GM19240 (cell line): Measurements from ENCODE around the gene ETFA.
"Not testable (repeated sequence)": the region's sequence is repeated elsewhere in the genome, so short reads cannot be mapped to it uniquely, and the experiment has no call there.

Experiments used
- DNase-seq: peaks from one replicate; pipeline ENCODE4 v3.0.0; 2011; ENCODE audit warnings: low spot score; ENCODE audit not compliant: insufficient read length

Gene ETFA

GRCh38 chr15:76282465-76282864 is 28.8 kb downstream of the ETFA start:
- DNase-seq: no peak

GRCh38 chr15:76278651-76279050 is 32.6 kb downstream of the ETFA start:
- no peak for DNase-seq

GRCh38 chr15:76274821-76275220 is 36.4 kb downstream of the ETFA start:
- no peak for DNase-seq

- no peak for DNase-seq
These were observed 37.0 kb downstream of the ETFA start for GRCh38 chr15:76274226-76274625.

GRCh38 chr15:76270876-76271275 is 40.4 kb downstream of the ETFA start:
- DNase-seq: no peak

GRCh38 chr15:76267077-76267476 is 44.2 kb downstream of the ETFA start:
- no peak for DNase-seq

GRCh38 chr15:76265769-76266168 is 45.5 kb downstream of the ETFA start:
- not testable (repeated sequence) for DNase-seq

GRCh38 chr15:76260246-76260938 is 50.9 kb downstream of the ETFA start:
- DNase-seq: no peak

- DNase-seq: no peak
These were observed 51.9 kb downstream of the ETFA start for GRCh38 chr15:76259392-76259791.

- no peak for DNase-seq
These were observed 52.8 kb downstream of the ETFA start for GRCh38 chr15:76258460-76258859.

- no peak for DNase-seq
These were observed 57.4 kb downstream of the ETFA start for GRCh38 chr15:76253691-76254473.

- DNase-seq: no peak
These were observed 59.0 kb downstream of the ETFA start for GRCh38 chr15:76252249-76252648.

- no peak for DNase-seq
These were observed 59.6 kb downstream of the ETFA start for GRCh38 chr15:76251717-76252116.

- DNase-seq: no peak
These were observed 66.1 kb downstream of the ETFA start for GRCh38 chr15:76245072-76245610.

- DNase-seq: no peak
These were observed 71.5 kb downstream of the ETFA start for GRCh38 chr15:76239786-76240185.

GRCh38 chr15:76236350-76236749 is 74.9 kb downstream of the ETFA start:
- no peak for DNase-seq

GRCh38 chr15:76235186-76235826 is 76.0 kb downstream of the ETFA start:
- no peak for DNase-seq

- DNase-seq: no peak
These were observed 76.9 kb downstream of the ETFA start for GRCh38 chr15:76234337-76234889.

- DNase-seq: no peak
These were observed 77.3 kb downstream of the ETFA start for GRCh38 chr15:76233921-76234320.

- no peak for DNase-seq
These were observed 82.0 kb downstream of the ETFA start for GRCh38 chr15:76229266-76229665.

- no peak for DNase-seq
These were observed 87.7 kb downstream of the ETFA start for GRCh38 chr15:76223521-76223920.

GRCh38 chr15:76222159-76222558 is 89.1 kb downstream of the ETFA start:
- no peak for DNase-seq
